A549 (cell line): ENCODE data around the gene TPST1. TPM values are rescaled to one million over a fixed set of nuclear protein-coding genes. Genes with fewer than 3 reads are reported as not detected.

Experiments used
- ATAC-seq, 2 experiments: fragments of 200-7000 bp in 1 of 2; fragments of >200 bp in 1 of 2; cut with Nextera tagmentation in 1 of 2; cut with Tn5 transposase in 1 of 2; 3 replicates each; pipeline versions ENCODE4 v1.8.0 to v1.9.1; 2018 to 2020; ENCODE audit warnings: mild to moderate bottlenecking in 1 of 2, moderate library complexity in 1 of 2
- CTCF ChIA-PET: fragments of 300-600 bp; sonication (Branson Sonifier 250); formaldehyde crosslinking; extraction: SDS; loops from one replicate; lab custom pipeline; 2021; ENCODE audit warnings: antibody characterized with exemption, inconsistent platforms; lab: Yijun Ruan, JAX
- POLR2A ChIA-PET: fragments of 350-600 bp; formaldehyde crosslinking; extraction: SDS; loops from one replicate; lab custom pipeline; 2021; ENCODE audit warnings: antibody characterized with exemption, inconsistent platforms; lab: Yijun Ruan, JAX
- DNase-seq, 2 experiments: peaks; one replicate each; pipeline versions ENCODE4 v3.0.0 to v3.0.0-alpha.2; 2011 to 2016; ENCODE audit warnings: low read depth in 1 of 2, low spot score in 1 of 2
- FAIRE-seq: peaks from 2 replicates; lab custom pipeline; 2011; peaks lifted over from hg19 to GRCh38; lab: Jason Lieb, UNC
- H3K27ac ChIP-seq, 2 experiments: fragments of >200 bp; sonication (Bioruptor Twin); formaldehyde crosslinking; 3 replicates each; pipeline ENCODE4 v1.5.1; 2016 to 2017
- H3K4me1 ChIP-seq: fragments of >200 bp; sonication (Bioruptor Twin); formaldehyde crosslinking; 3 replicates; pipeline ENCODE4 v1.6.1; 2016
- H3K4me2 ChIP-seq: fragments of >200 bp; sonication (Bioruptor Twin); formaldehyde crosslinking; 3 replicates; pipeline ENCODE4 v1.6.1; 2016
- H3K4me3 ChIP-seq: fragments of >200 bp; sonication (Bioruptor Twin); formaldehyde crosslinking; 3 replicates; pipeline ENCODE4 v1.5.1; 2016
- H3K9me3 ChIP-seq: fragments of >200 bp; sonication (Bioruptor Twin); formaldehyde crosslinking; 3 replicates; pipeline ENCODE4 v1.6.1; 2016
- BHLHE40 ChIP-seq: IDR thresholded peaks from 2 replicates; pipeline ENCODE4 v1.6.1; 2012; ENCODE audit warnings: low read depth, low read length, inconsistent platforms
- CBX8 ChIP-seq: fragments of 200-600 bp; sonication (generic); IDR thresholded peaks from 2 replicates; pipeline ENCODE4 v1.6.1; 2016
- CTCF ChIP-seq: fragments of >200 bp; sonication (Bioruptor Twin); formaldehyde crosslinking; IDR thresholded peaks from 3 replicates; pipeline ENCODE4 v1.5.1; 2016
- E2F6 ChIP-seq: IDR thresholded peaks from 2 replicates; pipeline ENCODE4 v1.6.1; 2012; ENCODE audit warnings: low read depth, borderline replicate concordance
- ESRRA ChIP-seq: fragments of 150-350 bp; IDR thresholded peaks from 2 replicates; pipeline ENCODE4 v1.6.1; 2014; ENCODE audit warnings: mild to moderate bottlenecking, low read length, borderline replicate concordance
- FOSL2 ChIP-seq, 2 experiments: fragments of 450-650 bp in 1 of 2; fragments of >200 bp in 1 of 2; sonication (Bioruptor Twin) in 1 of 2; formaldehyde crosslinking; IDR thresholded peaks; 2 replicates each; pipeline versions ENCODE4 v1.5.0 to v1.6.1; 2016 to 2020; ENCODE audit warnings: mild to moderate bottlenecking in 1 of 2, moderate library complexity in 1 of 2
- GATA3 ChIP-seq: IDR thresholded peaks from 2 replicates; pipeline ENCODE4 v1.6.1; 2012; ENCODE audit warnings: borderline replicate concordance
- HMGXB4 ChIP-seq: fragments of 250-450 bp; sonication (Bioruptor Pico); IDR thresholded peaks from 2 replicates; pipeline ENCODE4 v1.5.0; 2021; ENCODE audit warnings: mild to moderate bottlenecking, moderate library complexity, borderline replicate concordance
- HOXB5 ChIP-seq: fragments of 250-450 bp; sonication (Bioruptor Pico); IDR thresholded peaks from 2 replicates; pipeline ENCODE4 v1.5.0; 2020; ENCODE audit warnings: mild to moderate bottlenecking, moderate library complexity
- KDM5A ChIP-seq: fragments of 200-600 bp; sonication (generic); IDR thresholded peaks from 2 replicates; pipeline ENCODE4 v1.6.1; 2016; ENCODE audit warnings: antibody characterized with exemption, mild to moderate bottlenecking
- MAX ChIP-seq: IDR thresholded peaks from 2 replicates; pipeline ENCODE4 v1.6.1; 2012
- NR3C1 ChIP-seq: fragments of >200 bp; sonication (Bioruptor Twin); formaldehyde crosslinking; IDR thresholded peaks from 3 replicates; pipeline ENCODE4 v1.6.1; 2017
- POLR2A ChIP-seq: IDR thresholded peaks from 2 replicates; pipeline ENCODE4 v1.6.1; 2012; ENCODE audit warnings: mild to moderate bottlenecking, low read length
- RCOR1 ChIP-seq: fragments of 150-350 bp; IDR thresholded peaks from 2 replicates; pipeline ENCODE4 v1.6.1; 2014; ENCODE audit warnings: antibody characterized with exemption, low read length, low read depth
- RNF2 ChIP-seq: fragments of 200-600 bp; sonication (generic); IDR thresholded peaks from 2 replicates; pipeline ENCODE4 v1.6.1; 2016; ENCODE audit warnings: low read depth, mild to moderate bottlenecking, antibody characterized with exemption, moderate library complexity, borderline replicate concordance
- SMC3 ChIP-seq: fragments of >200 bp; sonication (Bioruptor Twin); formaldehyde crosslinking; IDR thresholded peaks from 3 replicates; pipeline ENCODE4 v1.6.1; 2018; ENCODE audit warnings: inconsistent platforms
- USF2 ChIP-seq: fragments of 450-650 bp; IDR thresholded peaks from 2 replicates; pipeline ENCODE4 v1.6.1; 2014; ENCODE audit warnings: antibody characterized with exemption
- ZNF302 ChIP-seq: fragments of 250-450 bp; sonication (Bioruptor Pico); IDR thresholded peaks from 2 replicates; pipeline ENCODE4 v1.9.0; 2021; ENCODE audit warnings: inconsistent platforms, mild to moderate bottlenecking, moderate library complexity
- WGBS: methylation state at CpG from one replicate; pipeline ENCODE4 v1.1.6; 2017; ENCODE audit errors: missing lambda C conversion rate; 5-methylcytosine and 5-hydroxymethylcytosine counted together
- polyA plus RNA-seq, 4 experiments: library from polyadenylated mRNA; depleted of rRNA in 3 of 4; stranded (reverse); fragments of >200 nt; fragmentation: RNase III in 1 of 4; extraction: RNeasy Plus Mini Kit Qiagen cat#74134 plus additional on column Dnase treatment in 1 of 4; gene quantifications; 2 replicates in 3 of 4; 3 replicates in 1 of 4; pipeline ENCODE4 v1.2.3, GENCODE V29; 2011 to 2017

TPST1 gene
- polyA plus RNA-seq, 2 of the 4 experiments (the other 2 are of a cell fraction), result 14.6 to 20.4 TPM

GRCh38 chr7:66246554-66247171 is 41.5 kb downstream of the TPST1 start:
- FAIRE-seq, result no peak
- WGBS, result 97% methylated on average over 2 of the region's 2 CpGs
- TF ChIP-seq SMC3 (no peak), ZNF302 (CRISPR knock-in tag) (no peak), RNF2 (no peak), MAX (no peak)
- Histone ChIP-seq H3K4me3 (no peak overlapping the region), H3K9me3 (no peaks in the 10 kb centered on the region), H3K27ac (no peak overlapping the region), H3K4me2 (no peak overlapping the region), H3K4me1 (peaks cover 23% of the 10 kb centered on the region; the same call in 2 of the 3 replicates)
- ChIA-PET CTCF (interaction anchor here (0.7 to 1.6 kb wide), 3 partner anchors 11 to 42 kb away, joined by 3 to 5 read pairs (median 4); partner anchors contain the start of gene TPST1), POLR2A (interaction anchor here (1.5 kb wide), 1 partner anchor 42 kb away, joined by 6 read pairs; the partner anchor contains the start of gene TPST1)
- ATAC-seq, result no peak
- no peak for DNase-seq

GRCh38 chr7:66247380-66248078 is 42.4 kb downstream of the TPST1 start:
- FAIRE-seq, result no peak

GRCh38 chr7:66250711-66251110 is 45.6 kb downstream of the TPST1 start:
- CTCF ChIA-PET, result no interaction called here
- FAIRE-seq (no peak), ATAC-seq (peak; percentile 96 to 99), DNase-seq (peak; percentile 20 to 79)
- Histone ChIP-seq H3K4me1 (peaks cover 23% of the 10 kb centered on the region), H3K27ac (peak overlapping the region; percentile 55 to 61; a peak in 5 of 6 replicates), H3K9me3 (no peaks in the 10 kb centered on the region), H3K4me2 (peak overlapping the region; percentile 32; the same call in 1 of the 3 replicates), H3K4me3 (no peak overlapping the region)
- TF ChIP-seq KDM5A, result no peak
- 0 out of 2 replicates have a peak, but pooled peaks have one; percentile 13 for TF ChIP-seq FOSL2 (IDR thresholded peaks at IDR 0.05)
- peak; percentile 65 for TF ChIP-seq FOSL2 (CRISPR knock-in tag; IDR thresholded peaks at IDR 0.05)
- TF ChIP-seq ESRRA, result no peak
- no peak for TF ChIP-seq USF2
- no peak for TF ChIP-seq NR3C1
- TF ChIP-seq BHLHE40, result no peak
- no peak for TF ChIP-seq E2F6
- no peak for TF ChIP-seq SMC3
- TF ChIP-seq HOXB5 (CRISPR knock-in tag), result no peak
- peak; percentile 51; the same call in 1 of the 2 replicates for TF ChIP-seq GATA3
- TF ChIP-seq ZNF302 (CRISPR knock-in tag), result no peak
- TF ChIP-seq HMGXB4 (CRISPR knock-in tag), result no peak
- WGBS, result 35% methylated on average over 3 of the region's 3 CpGs
- POLR2A ChIA-PET, result interaction anchor here (1.4 to 1.6 kb wide), 2 partner anchors 45 to 46 kb away, joined by 4 to 5 read pairs; partner anchors contain the start of gene TPST1

More at GRCh38 chr7:66247380-66248078, 42.4 kb downstream of the TPST1 start:
- TF ChIP-seq POLR2A (no peak), RCOR1 (no peak), CTCF (no peak), CBX8 (no peak)
- H3K27ac ChIP-seq, result 0 out of 6 replicates have a peak overlapping the region, but pooled peaks of 1 of the 2 experiments have one; percentile 6
- ATAC-seq, result no peak
- no peaks in the 10 kb centered on the region for H3K9me3 ChIP-seq
- DNase-seq, result peak in 1 of 2 experiments; percentile 12
- ChIA-PET POLR2A (no interaction called here), CTCF (interaction anchor here (0.7 to 1.3 kb wide), 3 partner anchors 33 to 63 kb away, joined by 3 to 4 read pairs (median 4); partner anchors contain the start of gene TPST1)
- 81% methylated on average over 4 of the region's 4 CpGs for WGBS
- H3K4me2 ChIP-seq, result no peak overlapping the region
- peaks cover 23% of the 10 kb centered on the region; the same call in 2 of the 3 replicates for H3K4me1 ChIP-seq
- H3K4me3 ChIP-seq, result no peak overlapping the region
